ENCODE data around the gene ABTB2.

The ABTB2 gene

GRCh38 chr11:34317666-34318065 lies 40.1 kb downstream of the ABTB2 start:
- DNase-seq (ENCODE audit: low read depth in 3 of 3, low spot score in 1 of 3) = no peak

DNA sequence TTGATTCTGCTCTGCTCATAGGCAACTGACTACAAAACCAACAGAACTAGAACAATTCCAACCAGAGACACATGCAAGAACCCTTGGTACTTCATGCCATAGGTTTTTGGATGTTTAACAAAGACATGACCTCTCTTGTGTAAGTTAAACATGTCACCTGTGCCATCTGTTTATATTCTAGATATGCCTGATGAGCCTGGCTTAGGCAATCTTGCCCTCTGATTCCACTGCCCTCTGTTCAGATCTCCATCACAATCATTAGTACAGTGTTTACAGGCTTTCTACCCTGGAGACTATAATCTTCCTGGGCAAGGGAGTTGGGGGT lies 40.8 kb downstream of the ABTB2 start:
- DNase-seq (ENCODE audit: low read depth in 3 of 3, low spot score in 1 of 3) = no peak

DNA sequence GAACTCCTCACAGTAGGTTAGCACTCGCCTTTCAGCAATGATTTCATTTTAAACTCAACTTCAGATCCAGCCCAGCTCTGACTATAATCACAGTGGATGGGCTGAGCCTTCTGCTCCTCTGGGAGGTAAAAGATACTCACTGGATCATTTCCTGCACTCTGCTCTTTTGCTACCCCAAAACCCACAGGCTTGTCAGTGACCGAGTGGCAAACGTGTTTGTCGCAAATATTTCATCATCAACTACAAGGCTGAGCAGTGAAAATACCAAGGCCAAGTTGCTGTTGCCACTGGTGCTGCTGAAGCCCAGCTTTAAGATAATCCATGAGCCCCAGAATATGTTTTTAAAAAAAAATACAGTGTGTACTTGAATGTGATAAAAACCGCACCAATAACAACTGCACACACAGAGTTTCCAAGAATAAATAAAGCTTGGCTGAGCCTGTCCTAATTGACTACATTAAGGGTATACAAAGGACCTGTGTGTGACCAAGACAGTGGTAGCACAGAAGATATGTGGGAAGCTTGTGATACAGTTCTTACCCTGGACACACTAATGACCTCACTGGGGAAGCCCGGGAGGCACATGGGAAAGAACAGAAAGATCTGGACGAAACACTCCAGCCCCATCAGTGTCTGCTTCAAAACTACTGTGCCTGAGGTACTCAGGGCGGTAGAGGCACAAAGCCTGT lies 41.3 kb downstream of the ABTB2 start:
- no peak for DNase-seq (ENCODE audit: low read depth in 3 of 3, low spot score in 1 of 3)

- DNase-seq (ENCODE audit: low read depth in 3 of 3, low spot score in 1 of 3) = no peak
Measured at GRCh38 chr11:34315394-34315793, 42.4 kb downstream of the ABTB2 start.

- DNase-seq (ENCODE audit: low read depth in 3 of 3, low spot score in 1 of 3) = no peak
Measured at GRCh38 chr11:34314936-34315335, 42.9 kb downstream of the ABTB2 start.

DNA sequence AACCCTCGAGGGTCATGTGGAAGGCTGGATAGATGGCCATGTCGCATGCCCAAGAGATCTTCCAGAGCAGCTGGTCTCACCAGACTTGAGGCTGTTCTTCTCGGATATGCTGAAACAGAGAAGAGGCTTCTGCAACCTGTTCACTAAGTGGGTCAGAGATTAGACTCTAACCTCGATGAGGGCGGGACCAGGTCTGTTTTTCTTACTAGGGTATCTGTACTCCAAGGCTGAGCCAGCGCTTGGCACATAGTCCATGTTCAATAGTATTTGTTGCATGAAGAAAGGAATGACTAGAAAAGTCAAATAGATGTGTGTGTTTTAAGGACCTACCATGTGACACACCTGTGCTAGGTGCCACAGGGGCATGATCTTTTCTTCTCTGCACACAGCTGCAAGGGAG lies 43.6 kb downstream of the ABTB2 start:
- DNase-seq (ENCODE audit: low read depth in 3 of 3, low spot score in 1 of 3) = no peak

DNA sequence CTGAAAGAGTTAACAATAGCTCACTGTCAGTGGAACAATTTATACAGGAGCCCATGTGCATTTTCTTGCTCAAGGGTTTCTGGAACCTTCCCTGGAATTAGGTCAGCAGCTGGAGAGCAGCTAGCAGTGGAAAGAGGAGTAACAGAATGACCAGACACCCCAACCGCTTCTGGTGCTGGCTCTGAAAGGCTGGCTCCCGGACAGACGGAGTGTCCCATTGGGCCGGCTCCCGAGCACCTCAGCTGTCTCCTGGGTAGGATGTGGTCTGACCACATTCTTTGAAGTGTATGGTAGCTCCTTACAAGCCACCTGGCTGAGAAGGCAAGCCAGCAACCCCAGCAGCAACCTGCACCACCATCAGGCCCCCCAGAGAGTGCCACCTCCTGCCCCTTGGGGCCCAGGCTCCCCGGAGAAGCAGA lies 44.7 kb downstream of the ABTB2 start:
- no peak for DNase-seq (ENCODE audit: low read depth in 3 of 3, low spot score in 1 of 3)

GRCh38 chr11:34311126-34311525 lies 46.7 kb downstream of the ABTB2 start:
- DNase-seq (ENCODE audit: low read depth in 3 of 3, low spot score in 1 of 3) = no peak

- no peak for DNase-seq (ENCODE audit: low read depth in 3 of 3, low spot score in 1 of 3)
Measured at GRCh38 chr11:34309965-34310364, 47.8 kb downstream of the ABTB2 start.

DNA sequence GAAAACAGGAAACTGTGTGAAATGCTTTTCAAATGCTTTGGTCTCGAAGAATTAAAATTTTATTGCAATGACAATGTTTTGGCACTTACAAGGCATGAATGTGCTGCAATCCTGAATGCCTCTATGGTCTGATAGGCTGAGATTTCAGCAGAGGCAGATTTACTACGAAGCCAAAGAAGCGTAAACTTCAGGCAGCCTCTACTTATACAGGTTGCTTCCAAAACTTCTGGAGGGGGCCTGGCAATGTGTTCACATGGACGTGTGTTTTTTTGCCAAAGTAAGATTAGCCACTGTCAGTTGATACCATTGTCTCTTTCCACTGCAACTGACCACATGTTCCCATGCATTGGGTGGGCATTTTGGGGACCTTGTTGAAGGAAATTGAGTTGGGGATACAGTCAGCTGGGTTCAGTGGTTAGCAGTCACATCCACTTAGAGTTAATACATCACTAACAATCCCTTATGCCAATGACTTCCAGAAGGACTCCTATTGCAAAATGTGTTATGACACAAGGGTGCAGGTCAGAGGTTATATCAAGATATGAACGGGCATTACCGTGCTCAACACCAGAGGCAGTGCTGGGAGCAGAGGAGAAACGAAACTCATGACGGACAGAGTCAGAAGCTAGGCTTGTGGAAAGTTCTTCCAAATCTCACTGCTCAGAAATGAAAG lies 48.8 kb downstream of the ABTB2 start:
- DNase-seq (ENCODE audit: low read depth in 3 of 3, low spot score in 1 of 3) = no peak

- DNase-seq (ENCODE audit: low read depth in 3 of 3, low spot score in 1 of 3) = no peak
Measured at GRCh38 chr11:34308049-34308912, 49.5 kb downstream of the ABTB2 start.

DNA sequence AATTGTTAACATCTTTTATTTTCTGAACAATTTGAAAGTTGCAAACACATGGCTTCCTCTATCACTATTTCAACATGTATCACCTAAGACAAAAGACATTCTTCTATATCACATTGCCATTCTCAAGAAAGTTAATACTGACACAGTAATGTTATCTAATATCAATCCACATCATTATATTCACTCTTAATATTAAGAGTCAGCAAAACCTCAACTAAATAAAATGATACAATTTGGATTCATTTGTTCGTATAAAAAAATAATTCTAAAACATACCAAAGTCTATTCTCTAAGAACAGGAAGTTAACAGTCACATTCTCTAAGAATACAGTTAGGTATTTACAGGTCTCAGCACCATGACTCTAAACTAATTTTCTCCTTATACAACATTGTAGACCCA lies 52.0 kb downstream of the ABTB2 start:
- no peak for DNase-seq (ENCODE audit: low read depth in 3 of 3, low spot score in 1 of 3)

DNA sequence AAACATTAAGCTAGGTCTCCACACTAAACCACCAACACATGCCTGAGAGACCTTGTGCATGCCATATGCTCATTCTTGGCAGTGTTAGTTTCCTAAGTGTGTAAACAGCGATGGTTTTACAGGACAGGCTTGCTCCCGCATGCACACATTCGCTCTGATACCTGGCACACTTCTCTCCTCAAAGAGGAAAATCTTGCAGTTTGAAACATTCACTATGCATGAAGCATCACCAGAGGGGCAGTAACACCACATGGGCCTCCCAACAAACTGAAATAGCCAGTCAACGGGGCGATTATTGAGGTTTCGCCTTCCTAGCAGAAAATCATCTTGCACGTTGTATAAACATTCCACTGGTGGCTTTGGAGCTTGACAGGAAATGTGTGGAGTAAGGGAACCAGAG lies 52.6 kb downstream of the ABTB2 start:
- no peak for DNase-seq (ENCODE audit: low read depth in 3 of 3, low spot score in 1 of 3)

DNA sequence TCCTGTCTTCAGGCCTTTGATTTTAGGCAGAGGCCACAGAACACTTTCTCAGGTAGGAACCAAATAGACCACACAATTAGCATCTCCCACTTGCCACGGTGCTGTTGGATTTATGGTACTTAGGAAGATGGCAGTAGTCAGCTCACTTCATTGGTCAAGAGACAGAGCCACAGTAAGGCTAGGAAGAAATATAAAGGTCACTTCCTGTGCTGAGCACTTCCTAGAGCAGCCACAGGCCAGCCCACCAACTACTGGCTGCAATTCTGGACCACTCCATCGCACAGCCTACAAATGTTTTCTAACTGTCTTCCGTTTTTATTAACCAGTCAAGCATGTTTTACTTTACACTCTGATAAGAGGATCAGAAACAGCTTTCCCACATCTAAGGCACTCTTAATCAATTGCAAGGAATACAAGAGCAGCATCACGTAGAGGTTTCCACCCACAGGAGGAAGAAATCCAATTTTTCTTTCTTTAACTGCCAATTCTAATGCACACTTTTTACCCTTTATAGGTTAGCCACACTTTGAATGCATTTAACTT lies 54.7 kb downstream of the ABTB2 start:
- no peak for DNase-seq (ENCODE audit: low read depth in 3 of 3, low spot score in 1 of 3)

DNA sequence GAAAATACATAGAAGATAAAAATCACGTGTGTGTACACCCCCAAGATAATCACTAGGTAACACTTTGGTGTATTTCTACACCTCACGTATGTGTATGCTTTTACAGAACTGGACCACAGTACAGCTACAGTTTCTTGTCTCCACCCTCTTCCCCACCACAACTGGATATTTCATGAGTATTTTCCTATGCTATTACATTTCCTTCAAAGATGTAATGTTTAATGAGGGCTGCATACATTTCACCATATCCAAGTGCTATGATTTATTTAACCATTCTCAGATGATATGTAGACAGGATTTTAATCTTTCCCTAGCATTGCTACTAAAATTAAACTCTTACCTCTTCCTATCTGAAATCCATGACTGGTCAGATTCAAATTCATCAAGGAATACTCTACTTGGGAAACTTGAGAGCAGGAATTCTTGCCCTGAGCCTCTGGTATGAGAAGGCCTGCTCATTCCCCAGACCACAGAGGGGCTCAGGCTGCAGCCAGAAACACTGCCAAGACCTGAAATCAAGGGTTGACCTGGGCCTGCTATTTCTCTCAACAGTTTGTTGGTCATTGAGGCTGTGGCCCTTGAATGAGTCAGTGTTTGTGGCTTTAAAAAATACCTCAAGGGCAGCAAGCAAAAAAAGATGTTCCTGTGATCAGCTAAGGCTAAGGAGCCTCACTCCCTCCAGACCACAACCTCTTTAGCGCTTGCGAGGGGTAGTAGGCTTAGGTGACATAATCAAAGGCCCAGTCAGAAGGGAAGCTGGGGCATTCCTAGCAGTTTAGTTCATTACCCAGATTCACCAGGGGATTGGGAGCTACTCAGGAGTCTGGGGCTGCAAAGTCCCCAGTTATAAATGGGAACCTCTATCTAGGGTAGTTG lies 55.5 kb downstream of the ABTB2 start:
- no peak for DNase-seq (ENCODE audit: low read depth in 3 of 3, low spot score in 1 of 3)

DNA sequence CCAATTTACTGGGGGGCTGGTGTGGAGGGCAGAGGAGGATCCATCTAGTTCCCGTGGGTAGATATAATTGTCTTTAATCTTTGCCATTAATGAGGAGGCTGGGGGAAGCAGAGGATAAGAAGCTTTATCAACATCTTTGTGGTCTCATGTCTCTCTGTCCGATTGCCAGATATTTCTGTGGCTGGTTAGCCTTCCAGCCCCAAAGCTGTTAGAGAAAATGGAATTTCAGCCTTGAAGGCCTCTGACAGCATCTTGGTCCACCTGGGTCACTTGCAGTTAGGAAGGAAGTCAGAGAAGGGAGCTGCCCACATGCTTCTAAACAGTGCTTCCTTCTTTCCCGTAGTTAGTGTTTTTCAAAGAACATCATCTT lies 56.9 kb downstream of the ABTB2 start:
- DNase-seq (ENCODE audit: low read depth in 3 of 3, low spot score in 1 of 3) = no peak

DNA sequence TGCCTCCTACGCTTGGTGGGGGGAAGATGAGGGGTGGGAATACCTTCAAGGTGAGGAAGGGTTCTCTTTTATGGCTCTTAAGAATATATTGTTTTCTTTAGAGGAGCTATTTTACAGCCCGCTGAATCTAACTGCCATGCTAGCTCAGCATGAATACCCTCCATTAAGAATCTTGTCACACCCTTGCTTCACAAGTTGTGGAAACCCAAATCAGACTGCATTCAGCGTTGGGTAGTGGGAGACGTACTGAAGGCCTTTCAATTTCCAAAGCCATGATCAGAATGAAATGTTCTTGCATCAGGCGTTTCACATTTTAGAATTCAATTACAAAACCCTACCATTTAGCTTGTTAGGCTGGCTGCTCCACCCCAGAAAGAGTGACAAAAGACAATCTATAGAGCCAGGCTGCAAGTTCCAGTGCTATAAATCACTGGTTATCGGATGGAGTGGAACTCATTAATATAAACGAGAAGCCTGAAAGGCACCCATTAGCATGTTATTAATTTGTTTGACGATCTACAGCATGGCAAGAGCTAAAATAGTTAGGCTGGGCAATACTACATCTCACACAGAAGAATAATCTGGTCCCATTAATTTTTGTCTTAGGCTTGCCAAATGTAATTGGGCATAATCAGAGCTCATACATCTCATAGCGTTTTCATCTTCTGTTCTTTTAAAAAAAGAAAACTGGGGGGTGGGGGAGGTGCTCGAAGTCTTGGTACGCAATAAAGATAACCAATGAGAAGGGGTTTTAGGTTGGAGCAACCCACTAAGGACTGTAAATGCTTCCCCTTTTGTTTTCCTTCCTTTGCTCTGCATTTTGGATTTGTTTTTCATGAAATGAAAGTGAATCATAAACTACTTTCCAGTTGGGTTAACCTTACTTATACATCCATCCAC lies 57.5 kb downstream of the ABTB2 start:
- DNase-seq (ENCODE audit: low read depth in 3 of 3, low spot score in 1 of 3) = no peak

DNA sequence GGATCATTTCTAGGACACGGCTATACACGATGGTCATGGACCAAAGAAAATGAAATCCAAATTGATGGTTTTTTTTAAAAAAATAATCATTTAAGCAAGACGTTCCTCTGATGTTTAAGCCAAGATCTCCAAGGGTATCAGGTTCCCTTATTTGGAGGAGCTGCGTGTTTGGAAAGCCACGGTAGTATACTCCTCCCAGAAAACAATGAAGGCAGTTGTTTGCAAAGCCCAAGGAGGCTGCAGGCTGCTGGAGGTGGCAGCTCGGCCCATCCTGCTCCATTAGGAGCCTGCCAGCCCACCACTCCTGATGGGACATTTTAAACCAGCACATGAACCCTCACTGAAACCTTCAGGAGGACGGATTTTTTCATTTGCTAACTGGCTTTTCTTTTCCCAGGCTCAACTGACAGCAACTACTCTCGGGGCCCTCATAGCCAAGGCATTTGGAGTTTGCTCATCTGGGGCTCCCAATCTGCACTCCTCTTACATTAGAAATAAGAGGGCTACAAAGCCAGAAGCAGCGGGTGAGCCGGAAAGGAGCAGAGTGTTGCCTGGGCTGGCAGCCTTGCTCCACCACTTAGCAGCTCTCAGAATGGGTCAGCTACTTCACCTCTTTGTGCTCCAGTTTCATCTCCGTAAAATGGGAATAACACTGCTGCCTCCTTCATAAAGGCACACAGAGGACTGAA lies 58.4 kb downstream of the ABTB2 start:
- DNase-seq (ENCODE audit: low read depth in 3 of 3, low spot score in 1 of 3) = no peak

DNA sequence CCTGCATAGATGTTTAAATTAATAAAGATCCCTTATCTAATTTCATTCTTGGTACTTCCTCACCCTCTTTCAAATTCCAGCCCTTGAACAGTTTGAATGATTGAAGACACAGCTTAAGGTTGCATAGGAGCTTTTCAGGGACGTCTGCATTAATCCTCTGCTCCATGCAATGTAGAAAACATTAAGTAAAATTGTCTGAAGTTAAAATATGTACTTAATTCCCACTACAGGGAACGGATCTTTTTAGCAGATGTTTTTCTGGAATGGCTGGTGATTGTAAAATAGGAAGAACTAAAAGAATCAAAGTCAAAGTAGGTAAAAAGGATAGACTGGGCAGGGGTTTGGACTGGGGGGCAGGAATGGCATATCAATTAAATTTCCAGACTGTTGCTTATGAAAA lies 58.9 kb downstream of the ABTB2 start:
- no peak for DNase-seq (ENCODE audit: low read depth in 3 of 3, low spot score in 1 of 3)

Data from stimulated activated CD4-positive, alpha-beta T cell treated with anti-CD3 and anti-CD28 coated beads, TNF-alpha, amount 100 ng/mL, for 1 hour (primary cell).